ACHN (cell line): ENCODE measurements around the gene LINGO3.
"Not testable (repeated sequence)": the region's sequence is repeated elsewhere in the genome, so short reads cannot be mapped to it uniquely, and the experiment has no call there.

Source experiments
- DNase-seq: peaks from one replicate; pipeline ENCODE4 v3.0.0-alpha.2; 2015
- in situ Hi-C: cut with HindIII; loops from 2 replicates; pipeline ENCODE4 v1.10.0; 2017; ENCODE audit warnings: low sequenced_read_pairs, low pct_ligation_motif_present, low pct_unique_long_range_greater_than_20kb

LINGO3 gene

DNA sequence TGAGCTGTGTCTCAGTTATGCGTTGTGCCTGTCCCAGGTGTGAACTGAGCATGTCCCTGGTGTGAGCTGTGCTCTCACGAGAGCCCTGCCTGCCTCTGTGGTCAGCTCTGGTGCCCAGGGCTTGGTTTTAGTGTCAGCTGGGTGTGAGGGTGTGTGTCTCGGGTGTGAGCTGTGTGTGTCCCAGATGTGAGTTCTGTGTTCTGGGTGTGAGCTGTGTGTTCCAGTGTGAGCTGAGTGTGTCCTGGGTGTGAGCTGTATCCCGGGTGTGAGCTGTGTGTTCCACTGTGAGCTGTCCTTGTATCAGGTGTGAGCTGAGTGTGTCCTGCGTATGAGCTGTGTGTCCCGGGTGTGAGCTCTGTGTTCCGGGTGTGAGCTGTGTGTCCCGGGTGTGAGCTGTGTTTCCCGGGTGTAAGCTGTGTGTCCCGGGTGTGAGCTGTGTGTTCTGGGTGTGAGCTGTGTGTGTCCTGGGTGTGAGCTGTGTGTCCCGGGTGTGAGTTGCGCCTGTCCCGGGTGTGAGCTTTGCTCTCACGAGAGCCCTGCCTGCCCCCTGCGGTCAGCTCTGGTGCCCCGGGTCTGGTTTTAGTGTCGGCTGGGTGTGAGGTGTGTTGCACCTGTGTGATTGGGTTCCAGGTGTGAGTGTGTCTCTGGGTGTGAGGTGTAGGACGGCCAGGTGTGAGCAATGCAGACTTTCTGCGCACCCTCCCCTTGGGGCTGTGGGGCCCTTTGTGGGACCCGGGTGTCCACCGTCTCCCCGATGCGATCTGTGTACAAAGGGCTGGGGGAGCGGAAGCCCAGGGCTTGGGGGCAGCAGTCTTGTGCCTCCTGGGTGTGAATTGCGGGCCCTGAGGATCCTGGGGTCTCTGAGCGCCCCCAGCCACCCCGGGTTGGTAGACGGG lies 18.9 kb downstream of the LINGO3 start:
- in situ Hi-C loops: no loop called here
- DNase-seq: no peak

DNA sequence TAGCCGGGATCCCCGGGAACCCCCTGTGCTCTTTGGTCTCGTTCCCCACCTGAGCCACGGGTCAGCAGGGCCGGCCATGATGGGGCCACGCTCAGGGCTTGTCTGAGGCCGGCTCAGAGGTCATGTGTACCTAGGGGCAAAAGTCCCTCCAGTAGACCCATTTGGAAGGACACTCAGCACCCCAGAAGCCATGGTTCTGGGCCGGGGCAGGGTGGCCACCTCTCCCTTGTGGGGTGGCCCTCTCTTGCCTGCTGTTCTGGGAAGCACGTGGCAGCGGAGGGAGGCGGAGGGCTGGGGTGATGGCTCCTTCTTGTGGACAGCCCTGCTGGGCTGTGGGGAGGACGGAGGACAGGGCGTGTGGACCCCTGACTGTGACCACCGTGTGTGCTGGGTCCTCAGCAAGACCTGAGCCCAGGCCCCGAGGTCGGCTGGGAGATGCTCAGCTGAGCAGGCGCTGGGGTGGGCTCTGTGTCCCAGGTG lies 19.6 kb downstream of the LINGO3 start:
- in situ Hi-C loops: no loop called here
- DNase-seq: no peak

DNA sequence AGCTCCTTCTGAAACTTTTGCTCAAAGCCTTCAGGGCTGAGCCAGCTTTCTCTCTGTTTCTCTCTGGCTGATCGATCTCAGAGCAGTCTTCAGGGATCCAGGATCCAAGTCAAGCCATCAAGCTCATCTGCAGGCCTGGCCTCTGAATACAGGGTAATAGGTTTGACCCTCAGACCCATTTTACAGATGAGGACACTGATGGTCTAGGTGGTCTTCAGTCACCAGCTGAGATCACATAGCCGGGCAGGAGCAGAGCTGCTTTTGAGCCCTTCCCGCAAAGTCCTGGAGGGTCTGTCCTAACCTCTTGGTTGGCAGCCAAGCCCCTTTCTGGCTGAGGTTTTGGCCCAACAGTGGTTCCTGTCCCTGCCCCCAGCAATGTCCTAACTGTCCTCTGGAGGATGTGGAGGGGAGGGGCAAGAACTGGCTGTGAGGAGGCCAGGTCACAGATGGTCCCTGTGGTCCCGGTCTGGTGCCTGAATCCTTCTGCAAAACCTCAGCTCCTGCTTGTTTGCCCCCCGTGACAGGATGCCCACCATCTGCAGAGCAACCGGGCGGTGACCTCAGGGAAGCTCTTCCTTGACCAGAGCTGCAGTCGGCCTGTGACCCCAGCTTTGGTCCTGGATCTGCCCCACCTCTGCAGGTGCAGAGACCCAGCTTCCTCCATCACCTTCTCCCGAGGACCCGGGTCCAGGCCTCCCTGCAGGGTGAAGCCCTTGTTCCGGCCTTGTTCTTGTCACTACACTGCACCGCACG lies 20.2 kb downstream of the LINGO3 start:
- in situ Hi-C loops: no loop called here
- DNase-seq: no peak

- in situ Hi-C loops: no loop called here
These were observed 21.4 kb downstream of the LINGO3 start for GRCh38 chr19:2286402-2287140.

GRCh38 chr19:2283835-2284507 lies 24.0 kb downstream of the LINGO3 start:
- no peak for DNase-seq
- in situ Hi-C loops: no loop called here

More at GRCh38 chr19:2286402-2287140, 21.4 kb downstream of the LINGO3 start:
- DNase-seq: no peak

GRCh38 chr19:2282862-2283237 lies 25.1 kb downstream of the LINGO3 start:
- in situ Hi-C loops: no loop called here
- no peak for DNase-seq

DNA sequence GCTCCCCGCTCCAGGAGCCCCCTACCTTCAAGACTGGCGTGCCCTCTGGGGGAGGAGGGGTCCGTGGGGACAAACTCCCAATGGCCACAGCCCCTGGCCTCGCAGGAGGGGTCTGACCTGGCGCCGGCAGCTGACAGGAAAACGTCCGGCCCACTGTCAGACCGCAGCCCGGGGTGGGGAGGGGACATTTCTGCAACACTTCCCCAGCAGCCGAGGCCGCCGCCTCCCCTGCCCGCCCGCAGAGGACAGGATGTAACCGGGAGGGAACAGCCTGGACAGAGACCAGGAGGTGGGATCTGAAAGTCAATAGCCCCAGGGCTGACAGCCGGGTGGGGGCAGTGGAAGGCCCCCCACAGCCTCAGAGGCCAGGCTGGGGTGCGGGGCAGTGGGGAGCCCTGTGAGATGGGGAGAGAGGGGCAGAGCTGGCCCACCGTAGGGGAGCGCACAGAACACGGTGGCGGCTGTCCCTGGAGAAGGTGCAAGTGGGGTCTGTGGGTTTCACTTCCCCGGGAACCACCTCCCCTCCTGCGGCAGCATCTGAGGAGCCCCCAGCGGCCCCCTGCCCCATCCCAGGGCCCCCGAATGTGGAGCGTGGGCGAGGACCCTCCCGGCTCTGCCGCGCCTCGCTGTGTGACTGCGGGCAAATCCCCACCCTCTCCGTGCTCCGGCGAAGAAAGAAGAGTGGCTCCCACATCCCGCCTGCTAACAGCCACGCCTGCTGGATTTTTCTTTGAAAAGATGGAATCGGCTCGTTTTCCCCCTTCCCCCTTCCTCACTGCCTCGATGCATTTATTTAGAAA lies 25.7 kb downstream of the LINGO3 start, which contains the start of gene PEAK3:
Gene PEAK3, minus strand, starts transcription at position 114 of the 800 bp plus-strand sequence. CDS start 1,244 bp downstream, outside the sequence.
- in situ Hi-C loops: no loop called here
- no peak for DNase-seq

- DNase-seq, in situ Hi-C loops: not testable (repeated sequence)
These were observed 26.5 kb downstream of the LINGO3 start for GRCh38 chr19:2281265-2282061.

DNA sequence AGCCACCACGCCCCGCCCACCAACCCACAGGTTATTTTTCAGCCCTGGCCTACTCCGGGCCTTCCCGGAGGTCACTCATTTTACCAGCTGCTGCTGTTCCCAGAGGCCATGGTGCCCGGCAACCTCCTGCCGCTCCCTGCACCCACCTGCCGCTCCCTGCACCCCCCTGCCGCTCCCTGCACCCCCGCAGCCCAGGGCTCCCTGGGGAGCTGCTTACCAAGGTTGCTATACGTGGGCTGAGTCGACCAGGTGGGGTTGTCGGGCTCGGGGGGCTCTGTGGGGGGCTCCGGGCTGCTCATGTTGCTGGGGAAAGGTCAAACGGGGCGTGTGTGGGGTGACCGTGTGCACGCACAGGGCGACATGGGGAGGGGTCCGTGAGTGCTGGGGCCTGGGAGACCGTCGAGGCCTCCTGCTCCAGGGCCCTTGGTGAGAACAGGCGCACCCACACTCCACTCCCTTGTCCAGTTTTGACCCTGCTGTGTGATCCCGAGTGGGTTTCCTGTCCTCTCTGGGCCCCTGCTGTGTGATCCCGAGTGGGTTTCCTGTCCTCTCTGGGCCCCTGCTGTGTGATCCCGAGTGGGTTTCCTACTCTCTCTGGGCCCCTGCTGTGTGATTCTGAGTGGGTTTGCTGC lies 27.2 kb downstream of the LINGO3 start:
- DNase-seq: no peak
- in situ Hi-C loops: no loop called here

DNA sequence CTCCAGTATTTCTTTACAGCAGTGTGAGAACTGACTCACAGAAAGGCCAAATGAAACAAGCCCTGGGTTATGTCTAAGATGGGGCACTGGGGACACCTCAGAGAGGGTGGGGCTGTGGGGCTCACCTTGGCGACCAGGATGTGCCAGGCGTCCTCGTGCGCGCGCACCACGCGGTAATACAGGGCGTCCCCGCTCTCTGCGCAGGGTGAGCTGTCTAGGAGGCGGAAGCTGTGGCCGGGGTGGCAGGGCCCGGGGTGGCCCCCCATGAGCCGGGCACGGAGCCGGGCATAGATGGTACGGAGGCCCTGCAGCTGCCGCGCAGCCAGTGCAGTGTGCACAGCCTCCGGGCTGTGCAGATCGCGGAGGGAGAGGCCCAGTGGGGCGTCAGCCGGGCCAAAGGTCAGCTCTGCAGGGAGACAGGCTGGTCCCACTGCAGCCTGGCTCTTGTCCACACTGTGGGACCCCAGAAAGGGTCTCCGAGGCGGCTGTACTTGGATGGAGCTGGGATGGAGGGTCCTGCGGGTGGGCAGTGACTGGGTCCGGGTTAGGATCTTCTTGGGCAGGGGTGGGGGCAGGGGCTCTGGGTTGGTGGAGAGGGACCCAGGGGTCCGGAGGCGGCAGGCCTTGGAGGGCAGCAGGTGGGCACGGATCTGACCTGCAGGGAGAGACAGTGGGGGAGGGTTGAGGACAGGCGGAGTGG lies 29.3 kb downstream of the LINGO3 start:
- in situ Hi-C loops: no loop called here
- DNase-seq: no peak

DNA sequence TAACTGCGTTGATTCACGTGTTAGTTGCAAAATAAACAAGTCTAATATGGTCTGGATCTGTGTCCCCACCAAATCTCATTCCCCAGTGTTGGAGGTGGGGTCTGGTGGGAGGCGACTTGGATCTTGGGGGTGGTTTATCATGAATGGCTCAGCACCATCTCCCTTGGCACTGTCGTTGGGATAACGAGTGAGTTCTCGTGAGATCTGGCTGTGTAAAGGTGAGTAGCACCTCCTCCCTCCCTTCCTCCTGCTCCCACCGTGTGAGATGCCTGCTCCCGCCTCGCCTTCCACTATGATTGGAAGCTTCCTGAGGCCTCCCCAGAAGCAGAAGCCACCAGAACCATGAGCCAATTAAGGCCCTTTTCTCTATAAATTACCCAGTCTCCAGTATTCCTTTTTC lies 30.8 kb downstream of the LINGO3 start:
- DNase-seq: no peak
- in situ Hi-C loops: no loop called here

- no peak for DNase-seq
- in situ Hi-C loops: no loop called here
These were observed 31.4 kb downstream of the LINGO3 start for GRCh38 chr19:2276429-2276986.

DNA sequence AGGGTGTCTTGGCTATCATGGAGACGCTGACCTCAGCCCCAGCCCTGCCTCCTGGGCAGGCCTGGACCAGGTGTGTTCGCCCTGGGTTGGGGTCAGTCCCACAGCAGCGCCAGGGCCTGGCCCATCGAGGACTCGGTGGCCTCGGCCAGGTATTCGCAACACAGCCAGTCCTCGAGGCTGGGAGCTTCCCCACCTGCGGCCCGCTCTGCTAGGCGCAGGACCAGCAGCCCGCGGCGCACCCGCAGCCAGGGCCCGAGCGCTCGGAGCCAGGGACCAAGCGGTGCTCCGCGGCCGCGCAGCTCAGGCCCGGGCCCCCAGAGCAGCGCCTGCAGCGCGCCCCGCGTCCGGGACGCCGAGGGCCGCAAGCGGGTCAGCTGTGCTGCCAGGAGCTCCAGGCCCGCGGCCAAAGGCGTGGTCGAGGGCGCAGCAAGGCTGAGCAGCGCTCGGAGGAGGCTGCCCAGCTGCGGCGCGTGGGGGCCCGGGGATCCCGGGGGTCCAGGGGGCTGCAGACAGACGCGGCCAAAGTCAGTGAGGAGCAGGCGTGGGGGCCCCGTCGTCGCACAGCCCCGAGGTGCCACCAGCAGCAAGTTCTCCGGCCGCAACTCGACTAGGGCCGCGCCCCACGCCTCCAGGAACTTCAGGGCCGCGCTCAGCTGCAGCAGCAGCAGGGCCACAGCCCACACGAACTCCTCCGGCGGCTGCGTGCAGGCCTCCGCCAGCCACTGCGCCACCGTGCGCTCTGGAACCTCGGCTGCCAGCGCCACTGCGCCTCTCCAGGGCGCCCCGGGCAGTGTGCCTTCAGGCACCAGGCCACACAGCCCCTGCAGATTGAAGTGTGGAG lies 32.1 kb downstream of the LINGO3 start:
- DNase-seq: no peak
- in situ Hi-C loops: no loop called here

DNA sequence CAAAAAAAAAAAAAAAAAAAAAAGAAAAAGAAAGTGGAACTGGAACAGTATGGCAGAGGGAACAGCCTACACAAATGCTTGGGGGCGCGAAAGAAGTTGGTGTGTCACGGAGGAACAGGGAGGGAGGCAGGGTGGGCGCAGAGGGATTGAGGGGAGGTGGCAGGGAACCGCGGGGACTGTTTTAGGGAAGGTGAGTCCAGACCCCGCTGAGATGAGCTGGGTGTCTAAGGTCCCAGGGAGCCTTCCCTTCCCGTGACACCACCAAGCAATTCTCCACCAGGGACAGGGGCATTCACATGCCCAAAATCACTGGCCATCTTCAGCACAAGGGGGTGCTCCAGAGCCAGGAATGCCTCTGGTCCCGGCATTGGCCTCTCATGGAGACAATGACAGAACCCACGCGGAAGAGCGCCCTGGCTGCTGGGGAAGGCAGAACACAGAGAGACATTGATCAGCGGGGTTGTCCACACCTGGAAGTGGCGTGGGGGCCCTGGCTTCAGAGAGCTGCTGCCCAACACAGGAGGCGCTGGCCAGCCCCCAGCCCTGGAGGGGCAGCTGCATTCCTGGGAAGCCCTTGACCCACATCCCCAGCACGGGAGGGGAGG lies 32.9 kb downstream of the LINGO3 start:
- in situ Hi-C loops: no loop called here
- DNase-seq: peak; percentile 59
